HK-2 (cell line): ENCODE data around the gene COL18A1.
"Not testable (repeated sequence)": the region's sequence is repeated elsewhere in the genome, so short reads cannot be mapped to it uniquely, and the experiment has no call there.

Experiments used
- DNase-seq: peaks from one replicate; pipeline ENCODE4 v3.0.0-alpha.2; 2018; ENCODE audit not compliant: unreplicated experiment

Gene COL18A1

DNA sequence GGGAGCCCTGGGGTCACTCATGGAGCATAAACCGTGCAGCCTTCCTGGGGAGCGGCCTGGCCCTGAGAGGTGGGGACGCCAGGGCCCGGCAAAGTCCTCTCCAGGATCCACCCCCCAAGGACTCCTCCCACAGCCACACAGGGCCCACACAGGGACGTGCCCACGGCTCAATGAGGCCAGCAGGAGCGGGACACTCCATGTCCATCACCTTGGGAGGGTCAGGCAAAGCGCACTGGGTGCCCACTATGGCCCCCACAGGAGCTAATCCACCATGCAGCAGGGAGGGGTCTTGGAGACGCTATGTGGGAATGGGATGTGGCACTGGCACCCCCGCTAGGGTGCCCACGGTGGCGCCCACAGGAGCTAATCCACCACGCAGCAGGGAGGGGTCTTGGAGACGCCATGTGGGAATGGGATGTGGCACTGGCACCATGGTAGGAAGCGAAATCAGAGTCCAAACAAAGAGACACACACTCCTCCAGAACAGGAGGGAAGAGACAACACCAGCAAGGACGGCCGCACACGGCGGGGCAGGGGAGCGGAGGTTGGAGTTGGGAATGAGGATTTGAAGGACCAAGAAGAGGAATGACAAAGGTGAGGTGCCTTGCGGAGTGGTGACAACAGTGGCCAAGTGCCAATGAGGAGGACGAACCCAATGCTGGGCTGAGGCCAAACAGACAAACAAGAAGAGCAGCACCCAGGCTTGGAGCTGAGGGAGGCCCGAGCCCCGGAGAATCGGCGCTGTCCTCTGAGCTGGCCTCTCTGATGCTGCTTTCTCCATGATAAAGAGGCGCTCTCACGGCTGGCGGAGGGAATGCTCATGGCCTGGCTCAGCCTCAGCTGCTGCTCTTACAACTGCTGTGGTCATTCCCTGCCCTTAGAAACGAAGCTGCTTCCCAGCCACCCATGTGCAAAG is 155.4 kb downstream of the COL18A1 start:
- DNase-seq, result no peak

- not testable (repeated sequence) for DNase-seq
Measured at GRCh38 chr21:45561241-45561640, 156.3 kb downstream of the COL18A1 start.

GRCh38 chr21:45562402-45562801 is 157.4 kb downstream of the COL18A1 start:
- DNase-seq, result no peak

DNA sequence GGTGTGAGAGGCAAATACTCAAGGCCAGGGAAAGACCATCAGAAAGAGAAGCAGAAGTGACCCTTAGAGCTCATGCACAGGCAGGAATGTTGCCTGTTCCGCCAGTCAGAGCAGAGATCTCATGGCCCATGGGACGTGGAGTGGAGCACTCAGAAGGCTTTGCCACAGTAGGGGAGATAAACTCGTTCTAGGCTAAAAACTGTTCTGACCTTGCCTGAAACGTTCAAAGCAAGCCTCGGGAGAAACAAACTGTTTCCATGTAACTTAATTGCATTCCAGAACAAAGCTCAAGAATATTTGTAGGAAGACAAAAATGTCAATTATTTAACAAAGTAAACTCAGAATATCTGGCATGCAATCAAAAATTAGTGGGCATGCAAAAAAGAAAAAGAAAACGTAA is 158.0 kb downstream of the COL18A1 start:
- DNase-seq, result no peak
